Bronchial epithelial cell (primary cell): Measurements from ENCODE around the gene ZNF414. TPM values are rescaled to one million over a fixed set of nuclear protein-coding genes. Genes with fewer than 3 reads are reported as not detected.

Source experiments
- DNase-seq: peaks from one replicate; pipeline ENCODE4 v3.0.0-alpha.2; 2010; ENCODE audit warnings: low read depth
- FAIRE-seq: peaks from 2 replicates; lab custom pipeline; 2011; peaks lifted over from hg19 to GRCh38; lab: Jason Lieb, UNC
- H3K27me3 ChIP-seq: 2 replicates; pipeline ENCODE4 v1.5.1; 2011; ENCODE audit warnings: low read length; ENCODE audit not compliant: control insufficient read depth, insufficient read depth
- H3K36me3 ChIP-seq: 2 replicates; pipeline ENCODE4 v1.5.1; 2011; ENCODE audit warnings: low read length; ENCODE audit not compliant: control insufficient read depth, insufficient read depth
- H3K4me3 ChIP-seq: 2 replicates; pipeline ENCODE4 v1.5.1; 2011; ENCODE audit warnings: mild to moderate bottlenecking, low read depth, low read length, control low read depth
- CTCF ChIP-seq: IDR thresholded peaks from 2 replicates; pipeline ENCODE4 v1.5.1; 2011; ENCODE audit warnings: mild to moderate bottlenecking, moderate library complexity, low read length, control low read depth, inconsistent platforms; ENCODE audit not compliant: insufficient read depth, severe bottlenecking
- total RNA-seq: library from RNA; depleted of rRNA; stranded (reverse); fragments of >200 nt; gene quantifications from 2 replicates; pipeline ENCODE4 v1.2.1, GENCODE V29; 2014

ZNF414 gene
- total RNA-seq, 1 donor from 2014 or later, result 3.4 TPM

GRCh38 chr19:8494158-8494557 lies 19.8 kb downstream of the ZNF414 start:
- no peak overlapping the region for H3K4me3 ChIP-seq
- H3K36me3 ChIP-seq, result no peaks in the 10 kb centered on the region
- H3K27me3 ChIP-seq, result no peaks in the 10 kb centered on the region
- DNase-seq (no peak), FAIRE-seq (peak; percentile 23)
- TF ChIP-seq CTCF, result no peak

- DNase-seq (no peak), FAIRE-seq (no peak)
- no peak overlapping the region for H3K4me3 ChIP-seq
- peaks cover 8% of the 10 kb centered on the region for H3K36me3 ChIP-seq
- no peak for TF ChIP-seq CTCF
- H3K27me3 ChIP-seq, result no peaks in the 10 kb centered on the region
Observed at GRCh38 chr19:8491574-8491973, 22.4 kb downstream of the ZNF414 start.

- Histone ChIP-seq H3K4me3 (no peak overlapping the region), H3K27me3 (no peaks in the 10 kb centered on the region), H3K36me3 (peaks cover 12% of the 10 kb centered on the region)
- DNase-seq (no peak), FAIRE-seq (no peak)
- TF ChIP-seq CTCF, result no peak
Observed at GRCh38 chr19:8490873-8491272, 23.1 kb downstream of the ZNF414 start.

GRCh38 chr19:8490395-8490760 lies 23.6 kb downstream of the ZNF414 start:
- peaks cover 15% of the 10 kb centered on the region for H3K36me3 ChIP-seq
- H3K4me3 ChIP-seq, result no peak overlapping the region
- FAIRE-seq (no peak), DNase-seq (no peak)
- no peaks in the 10 kb centered on the region for H3K27me3 ChIP-seq
- no peak for TF ChIP-seq CTCF

- no peak overlapping the region for H3K4me3 ChIP-seq
- H3K27me3 ChIP-seq, result no peaks in the 10 kb centered on the region
- peak; percentile 43 for FAIRE-seq
- peaks cover 20% of the 10 kb centered on the region for H3K36me3 ChIP-seq
- DNase-seq, result peak; percentile 89
- no peak for TF ChIP-seq CTCF
Observed at GRCh38 chr19:8489561-8490394, 24.2 kb downstream of the ZNF414 start.
